ENCODE results near the gene CDH23.

The CDH23 gene

DNA sequence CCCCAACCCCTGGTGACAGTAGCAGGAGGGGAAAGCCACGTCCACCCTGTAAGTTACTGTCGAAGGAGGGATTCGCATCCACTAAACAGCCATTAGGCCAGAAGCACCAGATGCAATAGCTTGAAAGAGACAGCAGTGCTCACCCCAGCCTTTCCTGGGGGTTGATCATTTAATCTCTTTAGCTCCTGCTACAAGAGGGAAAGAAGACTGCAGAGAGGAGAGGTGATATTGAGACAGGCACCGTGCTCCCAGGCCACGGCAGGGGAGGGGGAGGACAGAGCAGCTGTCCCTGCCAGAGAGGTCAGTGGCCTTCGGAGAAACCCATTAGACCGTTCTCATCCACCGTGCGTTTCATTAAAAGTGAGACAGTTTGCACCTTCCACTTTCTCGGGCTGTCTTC is 148.3 kb downstream of the CDH23 start:
- Histone ChIP-seq H3K27ac (ENCODE audit: low read depth, low read length) (no peak overlapping the region), H3K9me3 (ENCODE audit: control insufficient read depth, insufficient read depth, low read length) (no peaks in the 10 kb centered on the region), H3K27me3 (ENCODE audit: control insufficient read depth, low read length) (peaks cover 5% of the 10 kb centered on the region; the same call in 1 of the 2 replicates)

DNA sequence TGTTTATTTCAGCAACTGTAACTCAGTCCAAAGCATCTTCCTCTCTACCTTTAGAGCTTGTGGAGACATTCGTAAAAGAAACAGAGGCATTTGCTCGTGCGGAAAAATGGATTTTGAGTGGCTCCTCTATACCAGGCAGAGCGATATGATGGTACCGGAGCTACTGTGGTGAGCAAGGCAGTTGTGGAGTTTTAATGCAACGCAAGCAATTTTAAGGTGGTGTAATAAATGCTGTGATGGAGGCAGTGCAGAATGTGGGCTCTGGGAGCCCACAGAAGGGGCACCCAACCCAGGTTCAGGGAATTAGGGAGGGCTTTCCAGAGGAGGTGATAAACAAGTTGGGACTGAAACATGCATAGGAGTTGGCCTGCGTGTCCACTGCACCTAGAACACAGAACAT is 149.5 kb downstream of the CDH23 start:
- no peaks in the 10 kb centered on the region for H3F3A ChIP-seq (ENCODE audit: control insufficient read depth, insufficient read depth)
- H4K20me1 ChIP-seq (ENCODE audit: control insufficient read depth, insufficient read depth, low read depth, low read length) = no peaks in the 10 kb centered on the region
- TF ChIP-seq EZH2phosphoT487 (IDR thresholded peaks at IDR 0.05; ENCODE audit: borderline replicate concordance, low read length) = no peak
- TF ChIP-seq, protein P1, sequence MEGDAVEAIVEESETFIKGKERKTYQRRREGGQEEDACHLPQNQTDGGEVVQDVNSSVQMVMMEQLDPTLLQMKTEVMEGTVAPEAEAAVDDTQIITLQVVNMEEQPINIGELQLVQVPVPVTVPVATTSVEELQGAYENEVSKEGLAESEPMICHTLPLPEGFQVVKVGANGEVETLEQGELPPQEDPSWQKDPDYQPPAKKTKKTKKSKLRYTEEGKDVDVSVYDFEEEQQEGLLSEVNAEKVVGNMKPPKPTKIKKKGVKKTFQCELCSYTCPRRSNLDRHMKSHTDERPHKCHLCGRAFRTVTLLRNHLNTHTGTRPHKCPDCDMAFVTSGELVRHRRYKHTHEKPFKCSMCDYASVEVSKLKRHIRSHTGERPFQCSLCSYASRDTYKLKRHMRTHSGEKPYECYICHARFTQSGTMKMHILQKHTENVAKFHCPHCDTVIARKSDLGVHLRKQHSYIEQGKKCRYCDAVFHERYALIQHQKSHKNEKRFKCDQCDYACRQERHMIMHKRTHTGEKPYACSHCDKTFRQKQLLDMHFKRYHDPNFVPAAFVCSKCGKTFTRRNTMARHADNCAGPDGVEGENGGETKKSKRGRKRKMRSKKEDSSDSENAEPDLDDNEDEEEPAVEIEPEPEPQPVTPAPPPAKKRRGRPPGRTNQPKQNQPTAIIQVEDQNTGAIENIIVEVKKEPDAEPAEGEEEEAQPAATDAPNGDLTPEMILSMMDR (IDR thresholded peaks at IDR 0.05; ENCODE audit: low read depth, low read length, poor library complexity, severe bottlenecking) = no peak
- no peak overlapping the region for H3K27ac ChIP-seq (ENCODE audit: low read depth, low read length)
- no peaks in the 10 kb centered on the region for H3K79me2 ChIP-seq (ENCODE audit: control insufficient read depth, low read length)
- H3K9me2 ChIP-seq (replicated peaks; ENCODE audit: control insufficient read depth, low read length) = no peaks in the 10 kb centered on the region
- no peak overlapping the region for H3K4me2 ChIP-seq (ENCODE audit: low read length)
- H3K9me3 ChIP-seq (ENCODE audit: control insufficient read depth, insufficient read depth, low read length) = no peaks in the 10 kb centered on the region
- no peak overlapping the region for H3K4me3 ChIP-seq (ENCODE audit: low read length)
- H3K27me3 ChIP-seq (ENCODE audit: control insufficient read depth, low read length) = peaks cover 5% of the 10 kb centered on the region; the same call in 1 of the 2 replicates
- no peaks in the 10 kb centered on the region for H3K36me3 ChIP-seq (ENCODE audit: control insufficient read depth, low read length)
- no peaks in the 10 kb centered on the region for H3K4me1 ChIP-seq (ENCODE audit: control insufficient read depth, low read length)

More for the DNA sequence above, 148.3 kb downstream of the CDH23 start:
- H3K79me2 ChIP-seq (ENCODE audit: control insufficient read depth, low read length) = no peaks in the 10 kb centered on the region
- no peak overlapping the region for H3K4me2 ChIP-seq (ENCODE audit: low read length)
- no peaks in the 10 kb centered on the region for H3K36me3 ChIP-seq (ENCODE audit: control insufficient read depth, low read length)
- TF ChIP-seq, protein P1 (IDR thresholded peaks at IDR 0.05; ENCODE audit: low read depth, low read length, poor library complexity, severe bottlenecking) = no peak
- no peak for TF ChIP-seq EZH2phosphoT487 (IDR thresholded peaks at IDR 0.05; ENCODE audit: borderline replicate concordance, low read length)
- H3K4me3 ChIP-seq (ENCODE audit: low read length) = no peak overlapping the region
- H3F3A ChIP-seq (ENCODE audit: control insufficient read depth, insufficient read depth) = no peaks in the 10 kb centered on the region
- H3K4me1 ChIP-seq (ENCODE audit: control insufficient read depth, low read length) = no peaks in the 10 kb centered on the region
- no peaks in the 10 kb centered on the region for H4K20me1 ChIP-seq (ENCODE audit: control insufficient read depth, insufficient read depth, low read depth, low read length)
- no peaks in the 10 kb centered on the region for H3K9me2 ChIP-seq (replicated peaks; ENCODE audit: control insufficient read depth, low read length)

DNA sequence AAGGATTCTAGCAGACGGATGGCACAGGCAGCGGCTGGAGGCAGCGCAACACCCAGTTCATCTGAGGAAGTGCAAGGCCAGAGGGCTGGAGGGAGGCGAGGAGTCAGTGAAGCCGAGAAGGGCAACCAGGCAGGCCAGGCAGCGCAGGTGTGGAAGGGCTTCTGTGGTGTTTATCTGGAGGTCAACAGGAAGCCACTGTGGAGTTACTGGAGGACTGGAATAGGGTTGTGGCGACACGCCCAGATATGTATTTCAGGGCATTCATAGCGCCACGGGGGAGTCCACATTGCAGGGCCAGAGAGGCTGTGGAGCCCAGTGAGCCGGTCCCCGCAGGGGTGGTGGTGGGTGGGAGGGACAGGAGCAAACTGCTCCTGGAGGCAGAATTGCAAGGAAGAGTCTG is 150.6 kb downstream of the CDH23 start:
- no peak overlapping the region for H3K4me2 ChIP-seq (ENCODE audit: low read length)
- H3K4me1 ChIP-seq (ENCODE audit: control insufficient read depth, low read length) = no peaks in the 10 kb centered on the region
- H3F3A ChIP-seq (ENCODE audit: control insufficient read depth, insufficient read depth) = no peaks in the 10 kb centered on the region
- no peaks in the 10 kb centered on the region for H3K9me3 ChIP-seq (ENCODE audit: control insufficient read depth, insufficient read depth, low read length)
- H3K27ac ChIP-seq (ENCODE audit: low read depth, low read length) = no peak overlapping the region
- TF ChIP-seq, protein P1 (IDR thresholded peaks at IDR 0.05; ENCODE audit: low read depth, low read length, poor library complexity, severe bottlenecking) = no peak
- no peak for TF ChIP-seq EZH2phosphoT487 (IDR thresholded peaks at IDR 0.05; ENCODE audit: borderline replicate concordance, low read length)
- no peaks in the 10 kb centered on the region for H3K9me2 ChIP-seq (replicated peaks; ENCODE audit: control insufficient read depth, low read length)
- H4K20me1 ChIP-seq (ENCODE audit: control insufficient read depth, insufficient read depth, low read depth, low read length) = no peaks in the 10 kb centered on the region
- H3K4me3 ChIP-seq (ENCODE audit: low read length) = no peak overlapping the region
- no peaks in the 10 kb centered on the region for H3K36me3 ChIP-seq (ENCODE audit: control insufficient read depth, low read length)
- no peaks in the 10 kb centered on the region for H3K79me2 ChIP-seq (ENCODE audit: control insufficient read depth, low read length)
- peaks cover 5% of the 10 kb centered on the region; the same call in 1 of the 2 replicates for H3K27me3 ChIP-seq (ENCODE audit: control insufficient read depth, low read length)
